Effector memory CD8-positive, alpha-beta T cell (primary cell): ENCODE data around the gene CASZ1.

Experiments
- ATAC-seq: fragments of 150-1000 bp; cut with Tn5 transposase; replicated peaks from 2 replicates; pipeline ENCODE4 v1.10.0; 2021; ENCODE audit warnings: mild to moderate bottlenecking, moderate library complexity
- DNase-seq, 3 experiments: peaks; one replicate each; pipeline ENCODE4 v3.0.0; 2021
- H3K27ac Mint-ChIP-seq, 2 donors: one replicate each; pipeline ENCODE4 v1.8.0; 2022; ENCODE audit warnings: mild to moderate bottlenecking in 2 of 2, mixed read lengths in 2 of 2, moderate library complexity in 2 of 2
- H3K27me3 Mint-ChIP-seq, 2 donors: one replicate each; pipeline ENCODE4 v1.8.0; 2022; ENCODE audit warnings: mixed read lengths in 2 of 2
- H3K36me3 Mint-ChIP-seq: one replicate; pipeline ENCODE4 v1.8.0; 2022; ENCODE audit warnings: mild to moderate bottlenecking, moderate library complexity, mixed read lengths; ENCODE audit not compliant: insufficient read depth
- H3K4me1 Mint-ChIP-seq, 2 donors: one replicate each; pipeline ENCODE4 v1.8.0; 2022; ENCODE audit warnings: low read depth in 2 of 2, mixed read lengths in 2 of 2
- H3K4me3 Mint-ChIP-seq, 2 donors: one replicate each; pipeline ENCODE4 v1.8.0; 2022; ENCODE audit warnings: mild to moderate bottlenecking in 2 of 2, mixed read lengths in 2 of 2, moderate library complexity in 2 of 2
- H3K9me3 Mint-ChIP-seq, 2 donors: one replicate each; pipeline ENCODE4 v1.8.0; 2022; ENCODE audit warnings: mixed read lengths in 2 of 2

The CASZ1 gene

GRCh38 chr1:10594595-10595223 lies 201.7 kb downstream of the CASZ1 start:
- H3K4me3 Mint-ChIP-seq = no peak overlapping the region
- peaks cover 0 to 3% of the 10 kb centered on the region in 2 donors for H3K4me1 Mint-ChIP-seq
- no peaks in the 10 kb centered on the region for H3K27me3 Mint-ChIP-seq
- H3K27ac Mint-ChIP-seq = peak overlapping the region in 1 of 2 donors; percentile 82
- no peaks in the 10 kb centered on the region for H3K9me3 Mint-ChIP-seq
- no peaks in the 10 kb centered on the region for H3K36me3 Mint-ChIP-seq
- ATAC-seq (no peak), DNase-seq (no peak)

- ATAC-seq (no peak), DNase-seq (no peak)
- Mint-ChIP-seq H3K27me3 (no peaks in the 10 kb centered on the region), H3K4me3 (no peak overlapping the region), H3K36me3 (no peaks in the 10 kb centered on the region), H3K4me1 (peaks cover 0 to 3% of the 10 kb centered on the region in 2 donors), H3K27ac (no peak overlapping the region), H3K9me3 (no peaks in the 10 kb centered on the region)
Observed at GRCh38 chr1:10593750-10594149, 202.7 kb downstream of the CASZ1 start.

GRCh38 chr1:10592373-10592772 lies 204.1 kb downstream of the CASZ1 start:
- Mint-ChIP-seq H3K4me1 (peaks cover 0 to 2% of the 10 kb centered on the region in 2 donors), H3K36me3 (no peaks in the 10 kb centered on the region), H3K4me3 (no peak overlapping the region), H3K27ac (peak overlapping the region in 1 of 2 donors; percentile 35), H3K27me3 (no peaks in the 10 kb centered on the region), H3K9me3 (no peaks in the 10 kb centered on the region)
- no peak for ATAC-seq
- no peak for DNase-seq

- Mint-ChIP-seq H3K27me3 (no peaks in the 10 kb centered on the region), H3K4me3 (no peak overlapping the region), H3K27ac (peak overlapping the region in 1 of 2 donors; percentile 84), H3K9me3 (no peaks in the 10 kb centered on the region), H3K4me1 (peaks cover 2 to 4% of the 10 kb centered on the region in 2 donors), H3K36me3 (no peaks in the 10 kb centered on the region)
- ATAC-seq = no peak
- DNase-seq = no peak
Observed at GRCh38 chr1:10591010-10591409, 205.4 kb downstream of the CASZ1 start.

- ATAC-seq (no peak), DNase-seq (no peak)
- H3K4me1 Mint-ChIP-seq = peaks cover 0 to 4% of the 10 kb centered on the region in 2 donors
- H3K4me3 Mint-ChIP-seq = no peak overlapping the region
- H3K36me3 Mint-ChIP-seq = peaks cover 2% of the 10 kb centered on the region
- no peaks in the 10 kb centered on the region for H3K27me3 Mint-ChIP-seq
- no peaks in the 10 kb centered on the region for H3K9me3 Mint-ChIP-seq
- no peak overlapping the region for H3K27ac Mint-ChIP-seq
Observed at GRCh38 chr1:10589074-10589473, 207.4 kb downstream of the CASZ1 start.

- peaks cover 0 to 8% of the 10 kb centered on the region in 2 donors for H3K4me1 Mint-ChIP-seq
- ATAC-seq (no peak), DNase-seq (no peak)
- no peaks in the 10 kb centered on the region for H3K9me3 Mint-ChIP-seq
- peaks cover 2% of the 10 kb centered on the region for H3K36me3 Mint-ChIP-seq
- no peak overlapping the region for H3K27ac Mint-ChIP-seq
- H3K4me3 Mint-ChIP-seq = no peak overlapping the region
- H3K27me3 Mint-ChIP-seq = no peaks in the 10 kb centered on the region
Observed at GRCh38 chr1:10588640-10589039, 207.8 kb downstream of the CASZ1 start.
